ES-I3 (cell line): ENCODE measurements around the gene FKBP2.
"Not testable (repeated sequence)": the region's sequence is repeated elsewhere in the genome, so short reads cannot be mapped to it uniquely, and the experiment has no call there.

Experiments used
- H3K36me3 ChIP-seq: 2 replicates; pipeline ENCODE4 v1.6.1; 2013; ENCODE audit warnings: mild to moderate bottlenecking, low read length, control low read depth, moderate library complexity; ENCODE audit not compliant: insufficient read depth
- H3K4me1 ChIP-seq: 2 replicates; pipeline ENCODE4 v1.6.1; 2013; ENCODE audit warnings: mild to moderate bottlenecking, control low read depth, low read length; ENCODE audit not compliant: insufficient read depth
- H3K9ac ChIP-seq: 2 replicates; pipeline ENCODE4 v1.6.1; 2013; ENCODE audit warnings: low read depth, mild to moderate bottlenecking, low read length, moderate library complexity
- H3K9me3 ChIP-seq: 2 replicates; pipeline ENCODE4 v1.6.1; 2013; ENCODE audit warnings: mild to moderate bottlenecking, low read length, moderate library complexity; ENCODE audit not compliant: control insufficient read depth, insufficient read depth

The FKBP2 gene

GRCh38 chr11:64246621-64246870, 5.7 kb downstream of the FKBP2 start:
- H3K9me3 ChIP-seq, H3K36me3 ChIP-seq: not testable (repeated sequence)
- Histone ChIP-seq H3K4me1 (peaks cover 28% of the 10 kb centered on the region), H3K9ac (peak overlapping the region; percentile 86)

- no peaks in the 10 kb centered on the region for H3K36me3 ChIP-seq
- H3K9me3 ChIP-seq, result no peaks in the 10 kb centered on the region
- peaks cover 28% of the 10 kb centered on the region for H3K4me1 ChIP-seq
- H3K9ac ChIP-seq, result peak within 1 kb of the TSS; percentile 86
Observed at GRCh38 chr11:64246871-64247728, 6.2 kb downstream of the FKBP2 start, which contains the start of gene PPP1R14B. TSS of gene PPP1R14B (minus strand) at chr11:64246943. CDS start at chr11:64246673, 270 bp downstream.

GRCh38 chr11:64247729-64248531, 7.0 kb downstream of the FKBP2 start:
- Histone ChIP-seq H3K4me1 (peaks cover 30% of the 10 kb centered on the region), H3K9me3 (no peaks in the 10 kb centered on the region)

GRCh38 chr11:64248578-64248977, 7.7 kb downstream of the FKBP2 start:
- Histone ChIP-seq H3K4me1 (peaks cover 30% of the 10 kb centered on the region), H3K9me3 (no peaks in the 10 kb centered on the region), H3K9ac (no peak overlapping the region), H3K36me3 (no peaks in the 10 kb centered on the region)

More at GRCh38 chr11:64247729-64248531, 7.0 kb downstream of the FKBP2 start:
- Histone ChIP-seq H3K36me3 (no peaks in the 10 kb centered on the region), H3K9ac (peak overlapping the region; percentile 86)

- H3K36me3 ChIP-seq, result no peaks in the 10 kb centered on the region
- no peaks in the 10 kb centered on the region for H3K9me3 ChIP-seq
- H3K9ac ChIP-seq, result no peak overlapping the region
- H3K4me1 ChIP-seq, result peaks cover 30% of the 10 kb centered on the region
Observed at GRCh38 chr11:64249038-64249437, 8.1 kb downstream of the FKBP2 start.

- H3K9me3 ChIP-seq, result no peaks in the 10 kb centered on the region
- no peak overlapping the region for H3K9ac ChIP-seq
- no peaks in the 10 kb centered on the region for H3K36me3 ChIP-seq
- H3K4me1 ChIP-seq, result peaks cover 30% of the 10 kb centered on the region
Observed at GRCh38 chr11:64249563-64250414, 8.9 kb downstream of the FKBP2 start.

GRCh38 chr11:64250415-64251015, 9.6 kb downstream of the FKBP2 start:
- H3K9me3 ChIP-seq, result no peaks in the 10 kb centered on the region
- H3K4me1 ChIP-seq, result peaks cover 30% of the 10 kb centered on the region
- no peaks in the 10 kb centered on the region for H3K36me3 ChIP-seq
- H3K9ac ChIP-seq, result peak overlapping the region; percentile 82

- H3K4me1 ChIP-seq, result peaks cover 30% of the 10 kb centered on the region
- no peaks in the 10 kb centered on the region for H3K9me3 ChIP-seq
- H3K9ac ChIP-seq, result peak within 1 kb of the TSS; percentile 82
- H3K36me3 ChIP-seq, result peaks cover 4% of the 10 kb centered on the region
Observed at GRCh38 chr11:64251016-64251752, 10.3 kb downstream of the FKBP2 start, which contains the start of gene PLCB3. TSS of gene PLCB3 (plus strand) at chr11:64251530. CDS start at chr11:64251650, 120 bp downstream.

GRCh38 chr11:64251753-64252002, 10.8 kb downstream of the FKBP2 start:
- Histone ChIP-seq H3K36me3 (peaks cover 7% of the 10 kb centered on the region), H3K9me3 (no peaks in the 10 kb centered on the region), H3K9ac (peak overlapping the region; percentile 82), H3K4me1 (peaks cover 30% of the 10 kb centered on the region)

- Histone ChIP-seq H3K9me3 (no peaks in the 10 kb centered on the region), H3K9ac (peak overlapping the region; percentile 82), H3K4me1 (peaks cover 30% of the 10 kb centered on the region), H3K36me3 (peaks cover 7% of the 10 kb centered on the region)
Observed at GRCh38 chr11:64252003-64252872, 11.3 kb downstream of the FKBP2 start.

GRCh38 chr11:64253043-64253442, 12.1 kb downstream of the FKBP2 start:
- Histone ChIP-seq H3K36me3 (peaks cover 7% of the 10 kb centered on the region), H3K9ac (no peak overlapping the region), H3K9me3 (no peaks in the 10 kb centered on the region), H3K4me1 (peaks cover 27% of the 10 kb centered on the region)

- Histone ChIP-seq H3K9me3 (no peaks in the 10 kb centered on the region), H3K4me1 (peaks cover 23% of the 10 kb centered on the region), H3K9ac (no peak overlapping the region), H3K36me3 (peaks cover 7% of the 10 kb centered on the region)
Observed at GRCh38 chr11:64253481-64253880, 12.6 kb downstream of the FKBP2 start.

- Histone ChIP-seq H3K4me1 (peaks cover 16% of the 10 kb centered on the region), H3K9ac (no peak overlapping the region), H3K9me3 (no peaks in the 10 kb centered on the region), H3K36me3 (peaks cover 7% of the 10 kb centered on the region)
Observed at GRCh38 chr11:64254326-64254725, 13.4 kb downstream of the FKBP2 start.
